ENCODE results near the gene FZR1.

- TF ChIP-seq, protein P1, sequence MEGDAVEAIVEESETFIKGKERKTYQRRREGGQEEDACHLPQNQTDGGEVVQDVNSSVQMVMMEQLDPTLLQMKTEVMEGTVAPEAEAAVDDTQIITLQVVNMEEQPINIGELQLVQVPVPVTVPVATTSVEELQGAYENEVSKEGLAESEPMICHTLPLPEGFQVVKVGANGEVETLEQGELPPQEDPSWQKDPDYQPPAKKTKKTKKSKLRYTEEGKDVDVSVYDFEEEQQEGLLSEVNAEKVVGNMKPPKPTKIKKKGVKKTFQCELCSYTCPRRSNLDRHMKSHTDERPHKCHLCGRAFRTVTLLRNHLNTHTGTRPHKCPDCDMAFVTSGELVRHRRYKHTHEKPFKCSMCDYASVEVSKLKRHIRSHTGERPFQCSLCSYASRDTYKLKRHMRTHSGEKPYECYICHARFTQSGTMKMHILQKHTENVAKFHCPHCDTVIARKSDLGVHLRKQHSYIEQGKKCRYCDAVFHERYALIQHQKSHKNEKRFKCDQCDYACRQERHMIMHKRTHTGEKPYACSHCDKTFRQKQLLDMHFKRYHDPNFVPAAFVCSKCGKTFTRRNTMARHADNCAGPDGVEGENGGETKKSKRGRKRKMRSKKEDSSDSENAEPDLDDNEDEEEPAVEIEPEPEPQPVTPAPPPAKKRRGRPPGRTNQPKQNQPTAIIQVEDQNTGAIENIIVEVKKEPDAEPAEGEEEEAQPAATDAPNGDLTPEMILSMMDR (IDR thresholded peaks at IDR 0.05), result no peak
- TF ChIP-seq POLR2A (IDR thresholded peaks at IDR 0.05) (no peak), POLR2AphosphoS5 (IDR thresholded peaks at IDR 0.05) (no peak), EP300 (IDR thresholded peaks at IDR 0.05) (no peak)
Observed at GRCh38 chr19:3550947-3551791, 45.1 kb downstream of the FZR1 start.
